DND-41 (cell line): ENCODE data around the gene NUMA1.

ENCODE experiments used
- CTCF ChIP-seq: IDR thresholded peaks from 2 replicates; pipeline ENCODE4 v1.5.1; 2012; ENCODE audit warnings: borderline replicate concordance, low read length, moderate library complexity, mild to moderate bottlenecking; ENCODE audit not compliant: poor library complexity, severe bottlenecking; ENCODE audit errors: extremely low read depth
- EZH2 ChIP-seq: IDR thresholded peaks from 3 replicates; pipeline ENCODE4 v1.6.1; 2012; ENCODE audit warnings: borderline replicate concordance, low read depth, mild to moderate bottlenecking, moderate library complexity, low read length, inconsistent platforms; ENCODE audit not compliant: severe bottlenecking

GRCh38 chr11:71999362-71999761 lies 81.0 kb downstream of the NUMA1 start:
- TF ChIP-seq CTCF (no peak), EZH2 (no peak)
